Measurements from ENCODE around the gene PRSS27.

The PRSS27 gene

GRCh38 chr16:2749936-2750335, 29.9 kb upstream of the PRSS27 start:
- DNase-seq, result no peak

- DNase-seq, result no peak
Measured at GRCh38 chr16:2749476-2749875, 29.5 kb upstream of the PRSS27 start.

- DNase-seq, result no peak
Measured at GRCh38 chr16:2748757-2749455, 28.9 kb upstream of the PRSS27 start.

GRCh38 chr16:2745961-2746360, 25.9 kb upstream of the PRSS27 start:
- DNase-seq, result no peak

GRCh38 chr16:2745116-2745890, 25.3 kb upstream of the PRSS27 start:
- DNase-seq, result no peak

GRCh38 chr16:2744711-2745110, 24.7 kb upstream of the PRSS27 start:
- no peak for DNase-seq

GRCh38 chr16:2743007-2743810, 23.2 kb upstream of the PRSS27 start:
- no peak for DNase-seq

GRCh38 chr16:2742323-2743006, 22.4 kb upstream of the PRSS27 start:
- no peak for DNase-seq

GRCh38 chr16:2741168-2741567, 21.1 kb upstream of the PRSS27 start:
- DNase-seq, result no peak

GRCh38 chr16:2740476-2740875, 20.5 kb upstream of the PRSS27 start:
- DNase-seq, result no peak

GRCh38 chr16:2739625-2740430, 19.8 kb upstream of the PRSS27 start:
- no peak for DNase-seq

- no peak for DNase-seq
Measured at GRCh38 chr16:2738615-2739014, 18.6 kb upstream of the PRSS27 start.

- DNase-seq, result no peak
Measured at GRCh38 chr16:2737895-2738418, 17.9 kb upstream of the PRSS27 start.

GRCh38 chr16:2737238-2737605, 17.2 kb upstream of the PRSS27 start:
- no peak for DNase-seq

- no peak for DNase-seq
Measured at GRCh38 chr16:2736476-2737237, 16.6 kb upstream of the PRSS27 start.

GRCh38 chr16:2734844-2735515, 15.0 kb upstream of the PRSS27 start:
- no peak for DNase-seq

- no peak for DNase-seq
Measured at GRCh38 chr16:2728034-2728433, 8.0 kb upstream of the PRSS27 start.

- DNase-seq, result no peak
Measured at GRCh38 chr16:2726923-2727322, 6.9 kb upstream of the PRSS27 start.

GRCh38 chr16:2724816-2725348, 4.9 kb upstream of the PRSS27 start:
- DNase-seq, result no peak

- DNase-seq, result no peak
Measured at GRCh38 chr16:2724088-2724676, 4.2 kb upstream of the PRSS27 start.

Measured in GF-D8 (cell line).